Erythroblast (primary cell): Measurements from ENCODE around the gene SEC31A.
A peak's percentile ranks its signal among the peaks of the same experiment; 100 is the strongest.
"Not testable (repeated sequence)": the region's sequence is repeated elsewhere in the genome, so short reads cannot be mapped to it uniquely, and the experiment has no call there.

ENCODE experiments used
- DNase-seq, 2 experiments: peaks; one replicate each; lab custom pipeline; 2025; lab: John Stamatoyannopoulos, UW
- GATA1 ChIP-seq: IDR thresholded peaks from 2 replicates; pipeline ENCODE4 v1.6.1; 2011; ENCODE audit warnings: low read depth, mild to moderate bottlenecking, control low read depth, low read length, moderate library complexity
- POLR2A ChIP-seq: IDR thresholded peaks from 2 replicates; pipeline ENCODE4 v1.6.1; 2011; ENCODE audit warnings: mild to moderate bottlenecking, low read length

The SEC31A gene

GRCh38 chr4:82886147-82886942, 4.6 kb downstream of the SEC31A start:
- TF ChIP-seq POLR2A (no peak), GATA1 (no peak)
- DNase-seq, result no peak

GRCh38 chr4:82885410-82885809, 5.5 kb downstream of the SEC31A start:
- DNase-seq, result no peak
- TF ChIP-seq GATA1 (no peak), POLR2A (no peak)

GRCh38 chr4:82868572-82868971, 22.4 kb downstream of the SEC31A start:
- TF ChIP-seq POLR2A (no peak), GATA1 (no peak)
- no peak for DNase-seq

- DNase-seq, result no peak
- TF ChIP-seq GATA1 (no peak), POLR2A (no peak)
Measured at GRCh38 chr4:82866706-82867385, 24.1 kb downstream of the SEC31A start.

GRCh38 chr4:82866033-82866432, 24.9 kb downstream of the SEC31A start:
- not testable (repeated sequence) for DNase-seq

GRCh38 chr4:82865592-82865991, 25.4 kb downstream of the SEC31A start:
- TF ChIP-seq POLR2A, result no peak
- TF ChIP-seq GATA1, result no peak
- DNase-seq, result no peak

- no peak for TF ChIP-seq GATA1
- no peak for DNase-seq
Measured at GRCh38 chr4:82864336-82864979, 26.5 kb downstream of the SEC31A start.

GRCh38 chr4:82861529-82861928, 29.4 kb downstream of the SEC31A start:
- TF ChIP-seq POLR2A (no peak), GATA1 (no peak)
- no peak for DNase-seq

- DNase-seq, result not testable (repeated sequence)
Measured at GRCh38 chr4:82860487-82860886, 30.5 kb downstream of the SEC31A start.

GRCh38 chr4:82852751-82853285, 38.1 kb downstream of the SEC31A start:
- TF ChIP-seq POLR2A (no peak), GATA1 (no peak)
- peak; percentile 8 to 23 for DNase-seq

GRCh38 chr4:82851885-82852750, 38.8 kb downstream of the SEC31A start:
- TF ChIP-seq GATA1, result no peak
- TF ChIP-seq POLR2A, result no peak
- peak; percentile 59 to 74 for DNase-seq

GRCh38 chr4:82851318-82851717, 39.6 kb downstream of the SEC31A start:
- DNase-seq, result no peak
- TF ChIP-seq POLR2A (no peak), GATA1 (no peak)

- no peak for TF ChIP-seq POLR2A
- no peak for TF ChIP-seq GATA1
Measured at GRCh38 chr4:82850684-82851083, 40.3 kb downstream of the SEC31A start.

More at GRCh38 chr4:82850684-82851083, 40.3 kb downstream of the SEC31A start:
- DNase-seq, result no peak
